Measurements from ENCODE around the gene CERK.

Gene CERK

DNA sequence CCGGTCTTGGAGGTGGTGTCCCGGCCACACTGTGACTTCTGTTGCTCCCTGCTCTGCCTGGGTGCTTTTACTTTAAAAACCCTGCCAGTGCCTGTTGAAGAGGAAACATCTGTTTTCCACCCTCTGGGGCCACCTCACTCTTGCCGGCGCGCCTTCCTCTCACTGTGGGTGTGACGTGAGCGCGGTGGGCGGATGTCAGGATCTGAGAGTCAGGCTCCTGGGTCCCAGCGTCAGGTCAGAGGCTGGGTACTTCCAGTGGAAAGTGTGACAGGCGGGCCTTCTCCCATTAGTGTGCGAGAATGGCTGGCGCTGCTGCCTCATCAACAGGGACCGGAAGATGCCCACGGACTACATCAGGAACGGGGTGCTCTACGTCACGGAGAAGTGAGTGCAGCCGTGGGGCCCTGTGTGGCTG is 63.7 kb downstream of the CERK start:
- H3K4me3 ChIP-seq = no peak overlapping the region
- no peaks in the 10 kb centered on the region for H3K36me3 ChIP-seq (ENCODE audit: insufficient read depth, low read length)
- H3K9ac ChIP-seq (ENCODE audit: insufficient read length) = no peak overlapping the region
- no peak for DNase-seq (ENCODE audit: low read depth, low spot score)
- no peaks in the 10 kb centered on the region for H3K9me3 ChIP-seq (ENCODE audit: low read depth, low read length)
- no peak for TF ChIP-seq EZH2 (IDR thresholded peaks at IDR 0.05)
- no peak for TF ChIP-seq FOXP2 (optimal IDR thresholded peaks at IDR 0.05; ENCODE audit: control extremely low read depth, extremely low read length, insufficient read depth)
- TF ChIP-seq POLR2AphosphoS5 (IDR thresholded peaks at IDR 0.05; ENCODE audit: borderline replicate concordance, low read depth, low read length) = no peak
- no peak overlapping the region for H3K27ac ChIP-seq

- no peak for DNase-seq (ENCODE audit: low read depth, low spot score)
- Histone ChIP-seq H3K9ac (ENCODE audit: insufficient read length) (no peak overlapping the region), H3K27ac (no peak overlapping the region), H3K9me3 (ENCODE audit: low read depth, low read length) (no peaks in the 10 kb centered on the region), H3K36me3 (ENCODE audit: insufficient read depth, low read length) (no peaks in the 10 kb centered on the region), H3K4me3 (no peak overlapping the region)
- TF ChIP-seq FOXP2 (optimal IDR thresholded peaks at IDR 0.05; ENCODE audit: control extremely low read depth, extremely low read length, insufficient read depth) (no peak), EZH2 (IDR thresholded peaks at IDR 0.05) (no peak), POLR2AphosphoS5 (IDR thresholded peaks at IDR 0.05; ENCODE audit: borderline replicate concordance, low read depth, low read length) (no peak)
Measured at GRCh38 chr22:46673662-46674236, 64.3 kb downstream of the CERK start.

- no peaks in the 10 kb centered on the region for H3K36me3 ChIP-seq (ENCODE audit: insufficient read depth, low read length)
- no peak overlapping the region for H3K9ac ChIP-seq (ENCODE audit: insufficient read length)
Measured at GRCh38 chr22:46673205-46673604, 64.8 kb downstream of the CERK start.

DNA sequence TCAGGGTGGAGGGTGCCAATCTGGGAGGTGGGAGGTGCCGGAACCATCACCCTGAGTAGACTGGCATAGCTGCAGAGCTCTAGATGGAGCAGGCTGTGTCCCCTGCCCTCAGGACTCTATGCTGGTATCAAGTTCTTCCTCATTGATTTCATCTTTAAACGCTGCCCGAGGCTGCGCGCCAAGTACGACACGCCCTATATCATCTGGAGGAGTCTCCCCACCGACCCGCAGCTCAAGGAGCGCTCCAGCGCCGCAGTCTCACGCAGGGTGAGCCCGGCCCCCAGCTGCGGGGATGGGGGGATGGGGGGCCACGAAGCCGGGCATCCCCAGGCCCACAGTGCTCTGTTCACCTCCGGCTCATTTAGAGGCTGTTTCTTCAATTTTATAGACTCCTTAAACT is 65.3 kb downstream of the CERK start:
- peak; percentile 5 for DNase-seq (ENCODE audit: low read depth, low spot score)
- Histone ChIP-seq H3K27ac (no peak overlapping the region), H3K9ac (ENCODE audit: insufficient read length) (no peak overlapping the region)

More at GRCh38 chr22:46673205-46673604, 64.8 kb downstream of the CERK start:
- Histone ChIP-seq H3K9me3 (ENCODE audit: low read depth, low read length) (no peaks in the 10 kb centered on the region), H3K27ac (no peak overlapping the region), H3K4me3 (peak overlapping the region; percentile 56)
- TF ChIP-seq FOXP2 (optimal IDR thresholded peaks at IDR 0.05; ENCODE audit: control extremely low read depth, extremely low read length, insufficient read depth) (no peak), EZH2 (IDR thresholded peaks at IDR 0.05) (no peak), POLR2AphosphoS5 (IDR thresholded peaks at IDR 0.05; ENCODE audit: borderline replicate concordance, low read depth, low read length) (no peak)
- no peak for DNase-seq (ENCODE audit: low read depth, low spot score)

GRCh38 chr22:46671824-46672432 is 66.1 kb downstream of the CERK start:
- no peaks in the 10 kb centered on the region for H3K36me3 ChIP-seq (ENCODE audit: insufficient read depth, low read length)
- no peak overlapping the region for H3K4me3 ChIP-seq
- no peak for TF ChIP-seq EZH2 (IDR thresholded peaks at IDR 0.05)
- no peak for TF ChIP-seq POLR2AphosphoS5 (IDR thresholded peaks at IDR 0.05; ENCODE audit: borderline replicate concordance, low read depth, low read length)
- TF ChIP-seq FOXP2 (optimal IDR thresholded peaks at IDR 0.05; ENCODE audit: control extremely low read depth, extremely low read length, insufficient read depth) = no peak
- no peak for DNase-seq (ENCODE audit: low read depth, low spot score)
- H3K9me3 ChIP-seq (ENCODE audit: low read depth, low read length) = no peaks in the 10 kb centered on the region
- H3K27ac ChIP-seq = no peak overlapping the region
- H3K9ac ChIP-seq (ENCODE audit: insufficient read length) = no peak overlapping the region

More for the DNA sequence above, 65.3 kb downstream of the CERK start:
- no peak for TF ChIP-seq EZH2 (IDR thresholded peaks at IDR 0.05)
- TF ChIP-seq POLR2AphosphoS5 (IDR thresholded peaks at IDR 0.05; ENCODE audit: borderline replicate concordance, low read depth, low read length) = no peak
- Histone ChIP-seq H3K36me3 (ENCODE audit: insufficient read depth, low read length) (no peaks in the 10 kb centered on the region), H3K9me3 (ENCODE audit: low read depth, low read length) (no peaks in the 10 kb centered on the region), H3K4me3 (peak overlapping the region; percentile 56)

DNA sequence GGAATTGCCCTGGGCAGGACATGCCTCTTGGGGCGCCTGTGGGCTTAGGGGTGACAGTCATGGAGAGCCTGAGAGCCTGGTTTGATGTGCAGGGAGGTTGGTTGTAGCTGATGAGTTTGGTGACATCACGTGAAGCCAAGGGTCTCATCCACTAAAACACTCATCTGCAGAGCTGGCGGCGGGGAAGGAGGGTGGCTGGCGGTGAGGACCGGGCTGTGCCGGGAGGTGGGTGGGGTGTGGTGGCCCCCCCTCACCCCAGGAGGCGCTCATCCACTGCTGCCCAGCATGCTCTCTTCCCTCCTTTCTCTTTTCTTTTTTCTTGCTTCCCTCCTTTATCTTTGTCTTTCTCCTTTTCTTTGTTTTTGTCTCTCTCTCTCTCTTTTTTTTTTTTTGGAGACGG is 68.9 kb downstream of the CERK start:
- H3K36me3 ChIP-seq (ENCODE audit: insufficient read depth, low read length) = no peaks in the 10 kb centered on the region
- TF ChIP-seq EZH2 (IDR thresholded peaks at IDR 0.05) = no peak
- TF ChIP-seq FOXP2 (optimal IDR thresholded peaks at IDR 0.05; ENCODE audit: control extremely low read depth, extremely low read length, insufficient read depth) = no peak
- TF ChIP-seq POLR2AphosphoS5 (IDR thresholded peaks at IDR 0.05; ENCODE audit: borderline replicate concordance, low read depth, low read length) = no peak
- H3K4me3 ChIP-seq = no peak overlapping the region
- no peaks in the 10 kb centered on the region for H3K9me3 ChIP-seq (ENCODE audit: low read depth, low read length)
- DNase-seq (ENCODE audit: low read depth, low spot score) = no peak
- no peak overlapping the region for H3K9ac ChIP-seq (ENCODE audit: insufficient read length)
- no peak overlapping the region for H3K27ac ChIP-seq

GRCh38 chr22:46668116-46668515 is 69.9 kb downstream of the CERK start:
- H3K36me3 ChIP-seq (ENCODE audit: insufficient read depth, low read length) = no peaks in the 10 kb centered on the region
- no peaks in the 10 kb centered on the region for H3K9me3 ChIP-seq (ENCODE audit: low read depth, low read length)
- no peak overlapping the region for H3K4me3 ChIP-seq
- no peak overlapping the region for H3K9ac ChIP-seq (ENCODE audit: insufficient read length)
- no peak for DNase-seq (ENCODE audit: low read depth, low spot score)
- H3K27ac ChIP-seq = no peak overlapping the region
- TF ChIP-seq POLR2AphosphoS5 (IDR thresholded peaks at IDR 0.05; ENCODE audit: borderline replicate concordance, low read depth, low read length) (no peak), EZH2 (IDR thresholded peaks at IDR 0.05) (no peak), FOXP2 (optimal IDR thresholded peaks at IDR 0.05; ENCODE audit: control extremely low read depth, extremely low read length, insufficient read depth) (no peak)

- Histone ChIP-seq H3K4me3 (no peak overlapping the region), H3K9me3 (ENCODE audit: low read depth, low read length) (no peaks in the 10 kb centered on the region), H3K27ac (no peak overlapping the region), H3K36me3 (ENCODE audit: insufficient read depth, low read length) (no peaks in the 10 kb centered on the region), H3K9ac (ENCODE audit: insufficient read length) (no peak overlapping the region)
- no peak for DNase-seq (ENCODE audit: low read depth, low spot score)
- TF ChIP-seq POLR2AphosphoS5 (IDR thresholded peaks at IDR 0.05; ENCODE audit: borderline replicate concordance, low read depth, low read length) (no peak), FOXP2 (optimal IDR thresholded peaks at IDR 0.05; ENCODE audit: control extremely low read depth, extremely low read length, insufficient read depth) (no peak), EZH2 (IDR thresholded peaks at IDR 0.05) (no peak)
Measured at GRCh38 chr22:46667245-46667623, 70.8 kb downstream of the CERK start.

Measured in SK-N-MC (cell line).